WERI-Rb-1 (cell line): Measurements from ENCODE around the gene ZDHHC3.

Source experiments
- DNase-seq: peaks from one replicate; pipeline ENCODE4 v3.0.0-alpha.2; 2020
- H3K27ac ChIP-seq: fragments of 250-450 bp; sonication (Bioruptor Pico); 2 replicates; pipeline ENCODE4 v1.5.1; 2020; ENCODE audit warnings: mild to moderate bottlenecking, moderate library complexity
- H3K27me3 ChIP-seq: fragments of 250-450 bp; sonication (Bioruptor Pico); 2 replicates; pipeline ENCODE4 v1.5.1; 2021; ENCODE audit warnings: mild to moderate bottlenecking, low read depth, moderate library complexity; ENCODE audit not compliant: insufficient read depth, severe bottlenecking
- H3K36me3 ChIP-seq: fragments of 250-450 bp; sonication (Bioruptor Pico); 2 replicates; pipeline ENCODE4 v1.5.1; 2020; ENCODE audit warnings: mild to moderate bottlenecking, moderate library complexity
- H3K4me3 ChIP-seq: 2 replicates; pipeline ENCODE4 v1.5.1; 2011; ENCODE audit warnings: low read depth, mild to moderate bottlenecking, control low read depth, low read length
- H3K9me3 ChIP-seq: fragments of 250-450 bp; sonication (Bioruptor Pico); 2 replicates; pipeline ENCODE4 v1.5.1; 2021; ENCODE audit warnings: mild to moderate bottlenecking, moderate library complexity; ENCODE audit not compliant: severe bottlenecking
- CTCF ChIP-seq: IDR thresholded peaks from 2 replicates; pipeline ENCODE4 v1.5.1; 2011; ENCODE audit warnings: low read depth, mild to moderate bottlenecking, control low read depth, inconsistent platforms, low read length

Gene ZDHHC3

GRCh38 chr3:44961888-44962287, 14.1 kb downstream of the ZDHHC3 start:
- Histone ChIP-seq H3K9me3 (no peaks in the 10 kb centered on the region), H3K36me3 (peaks cover 5% of the 10 kb centered on the region), H3K4me3 (no peak overlapping the region), H3K27ac (no peak overlapping the region), H3K27me3 (no peaks in the 10 kb centered on the region)
- no peak for DNase-seq
- no peak for TF ChIP-seq CTCF

- H3K27me3 ChIP-seq, result no peaks in the 10 kb centered on the region
- no peaks in the 10 kb centered on the region for H3K9me3 ChIP-seq
- no peak overlapping the region for H3K27ac ChIP-seq
- TF ChIP-seq CTCF, result no peak
- H3K36me3 ChIP-seq, result peaks cover 5% of the 10 kb centered on the region
- no peak for DNase-seq
- no peak overlapping the region for H3K4me3 ChIP-seq
Measured at GRCh38 chr3:44960387-44961026, 15.5 kb downstream of the ZDHHC3 start.

GRCh38 chr3:44958386-44958785, 17.6 kb downstream of the ZDHHC3 start:
- Histone ChIP-seq H3K27ac (no peak overlapping the region), H3K27me3 (no peaks in the 10 kb centered on the region), H3K9me3 (no peaks in the 10 kb centered on the region), H3K4me3 (no peak overlapping the region), H3K36me3 (peaks cover 5% of the 10 kb centered on the region)
- DNase-seq, result no peak
- TF ChIP-seq CTCF, result no peak

GRCh38 chr3:44957986-44958385, 18.0 kb downstream of the ZDHHC3 start:
- H3K27ac ChIP-seq, result no peak overlapping the region
- no peak overlapping the region for H3K4me3 ChIP-seq
- no peaks in the 10 kb centered on the region for H3K9me3 ChIP-seq
- peaks cover 5% of the 10 kb centered on the region for H3K36me3 ChIP-seq
- no peaks in the 10 kb centered on the region for H3K27me3 ChIP-seq
- DNase-seq, result no peak
- no peak for TF ChIP-seq CTCF

GRCh38 chr3:44955917-44956316, 20.1 kb downstream of the ZDHHC3 start:
- Histone ChIP-seq H3K27me3 (no peaks in the 10 kb centered on the region), H3K4me3 (no peak overlapping the region), H3K9me3 (no peaks in the 10 kb centered on the region), H3K36me3 (peaks cover 5% of the 10 kb centered on the region), H3K27ac (no peak overlapping the region)
- no peak for DNase-seq
- no peak for TF ChIP-seq CTCF

- Histone ChIP-seq H3K36me3 (peaks cover 5% of the 10 kb centered on the region), H3K9me3 (no peaks in the 10 kb centered on the region), H3K4me3 (no peak overlapping the region), H3K27ac (no peak overlapping the region), H3K27me3 (no peaks in the 10 kb centered on the region)
- DNase-seq, result no peak
- no peak for TF ChIP-seq CTCF
Measured at GRCh38 chr3:44954962-44955361, 21.0 kb downstream of the ZDHHC3 start.
